Body of pancreas (tissue), 4 donors: Measurements from ENCODE around the gene PKNOX2.

Source experiments
- POLR2A ChIP-seq, 3 donors: fragments of 450-650 bp; IDR thresholded peaks; one replicate each; pipeline ENCODE4 v1.6.1; 2016; ENCODE audit warnings: antibody characterized with exemption in 3 of 3, mild to moderate bottlenecking in 2 of 3
- TF ChIP-seq, protein P1 (sequence below), 7 experiments: fragments of 450-650 bp in 4 of 7; fragments of 200-600 bp in 3 of 7; sonication (generic) in 3 of 7; IDR thresholded peaks; one replicate each; pipeline ENCODE4 v1.5.1; 2016 to 2019; ENCODE audit warnings: antibody characterized with exemption in 7 of 7

DNA sequence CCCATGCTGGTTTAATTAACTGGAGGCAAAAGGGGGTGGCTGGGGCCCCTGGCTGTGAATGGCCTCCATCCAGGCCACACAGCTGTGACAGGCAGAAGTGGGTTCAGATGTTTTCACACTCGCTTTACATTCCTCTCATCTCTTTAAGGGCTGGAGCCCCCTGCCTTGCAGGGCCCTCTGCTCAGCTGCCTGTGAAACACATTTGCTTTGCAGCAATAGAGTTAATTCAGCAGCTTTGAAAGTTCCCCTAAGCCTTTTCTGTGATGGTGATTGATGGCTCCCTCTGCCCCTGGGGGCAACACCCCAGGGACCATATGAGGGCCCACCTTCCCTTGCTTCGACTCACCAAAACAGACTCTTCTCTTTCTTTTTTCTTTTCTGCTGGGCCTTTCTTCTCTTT is 192.2 kb downstream of the PKNOX2 start:
- TF ChIP-seq, protein P1, sequence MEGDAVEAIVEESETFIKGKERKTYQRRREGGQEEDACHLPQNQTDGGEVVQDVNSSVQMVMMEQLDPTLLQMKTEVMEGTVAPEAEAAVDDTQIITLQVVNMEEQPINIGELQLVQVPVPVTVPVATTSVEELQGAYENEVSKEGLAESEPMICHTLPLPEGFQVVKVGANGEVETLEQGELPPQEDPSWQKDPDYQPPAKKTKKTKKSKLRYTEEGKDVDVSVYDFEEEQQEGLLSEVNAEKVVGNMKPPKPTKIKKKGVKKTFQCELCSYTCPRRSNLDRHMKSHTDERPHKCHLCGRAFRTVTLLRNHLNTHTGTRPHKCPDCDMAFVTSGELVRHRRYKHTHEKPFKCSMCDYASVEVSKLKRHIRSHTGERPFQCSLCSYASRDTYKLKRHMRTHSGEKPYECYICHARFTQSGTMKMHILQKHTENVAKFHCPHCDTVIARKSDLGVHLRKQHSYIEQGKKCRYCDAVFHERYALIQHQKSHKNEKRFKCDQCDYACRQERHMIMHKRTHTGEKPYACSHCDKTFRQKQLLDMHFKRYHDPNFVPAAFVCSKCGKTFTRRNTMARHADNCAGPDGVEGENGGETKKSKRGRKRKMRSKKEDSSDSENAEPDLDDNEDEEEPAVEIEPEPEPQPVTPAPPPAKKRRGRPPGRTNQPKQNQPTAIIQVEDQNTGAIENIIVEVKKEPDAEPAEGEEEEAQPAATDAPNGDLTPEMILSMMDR (IDR thresholded peaks at IDR 0.05) = no peak
- TF ChIP-seq POLR2A (IDR thresholded peaks at IDR 0.05) = no peak
